Nucleus accumbens (tissue), 56 donors: ENCODE data around the gene ADAMTS2.

Experiments
- DNase-seq, 56 donors: peaks; one replicate each; lab custom pipeline; 2025; lab: John Stamatoyannopoulos, UW

The ADAMTS2 gene

DNA sequence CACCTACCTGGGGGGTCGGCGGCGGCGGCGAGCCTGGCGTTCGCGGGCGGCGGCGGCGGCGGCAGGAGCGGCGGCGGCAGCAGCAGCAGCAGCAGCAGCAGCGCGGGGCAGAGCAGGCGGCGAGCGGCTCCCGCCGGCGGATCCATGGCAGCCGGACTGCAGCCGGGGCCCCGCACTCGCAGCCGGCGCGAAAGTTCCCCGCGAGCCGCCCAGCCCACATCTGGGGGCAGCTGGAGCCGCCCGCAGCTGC is 153 bp downstream of the ADAMTS2 start:
- DNase-seq: peak in 1 of 56 donors; percentile 14

DNA sequence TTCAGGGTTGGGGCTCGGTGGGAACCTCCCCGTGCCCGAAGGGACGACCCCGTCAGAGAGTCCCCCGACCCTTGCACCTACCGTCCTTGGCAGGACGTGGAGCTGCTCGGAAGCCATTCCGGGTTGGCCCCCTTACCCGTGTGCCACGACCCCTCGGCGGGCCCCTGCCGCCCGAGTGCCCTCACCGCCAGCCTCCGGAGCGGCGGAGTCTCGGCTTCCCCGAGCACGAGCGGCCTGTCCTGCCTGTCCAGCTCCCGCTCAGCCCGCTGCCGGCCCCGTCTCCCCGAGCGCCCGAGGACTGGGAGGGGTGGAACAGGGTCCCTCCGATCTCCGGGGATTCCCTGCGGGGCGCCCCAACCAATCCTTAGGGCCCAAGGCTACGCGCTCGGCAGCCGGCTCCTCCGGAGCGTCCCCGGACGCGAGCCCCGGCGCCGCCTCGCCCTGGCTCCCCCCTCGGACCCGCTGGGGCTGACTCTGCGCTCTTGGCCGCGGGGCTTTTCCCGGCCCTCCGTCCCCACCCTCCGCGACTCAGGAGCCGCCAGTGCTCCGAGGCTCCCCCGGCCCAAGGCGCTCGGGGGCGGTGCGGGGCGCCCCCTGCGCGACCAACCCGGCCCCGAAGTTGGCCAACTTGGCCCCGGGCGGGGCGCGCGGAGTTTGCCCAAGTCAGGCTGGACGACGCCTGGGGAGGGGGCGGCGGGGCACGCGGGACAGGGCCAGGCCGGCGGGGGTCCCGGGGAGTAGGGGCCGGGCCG is 654 bp downstream of the ADAMTS2 start:
- DNase-seq: peak in 1 of 56 donors; percentile 29

DNA sequence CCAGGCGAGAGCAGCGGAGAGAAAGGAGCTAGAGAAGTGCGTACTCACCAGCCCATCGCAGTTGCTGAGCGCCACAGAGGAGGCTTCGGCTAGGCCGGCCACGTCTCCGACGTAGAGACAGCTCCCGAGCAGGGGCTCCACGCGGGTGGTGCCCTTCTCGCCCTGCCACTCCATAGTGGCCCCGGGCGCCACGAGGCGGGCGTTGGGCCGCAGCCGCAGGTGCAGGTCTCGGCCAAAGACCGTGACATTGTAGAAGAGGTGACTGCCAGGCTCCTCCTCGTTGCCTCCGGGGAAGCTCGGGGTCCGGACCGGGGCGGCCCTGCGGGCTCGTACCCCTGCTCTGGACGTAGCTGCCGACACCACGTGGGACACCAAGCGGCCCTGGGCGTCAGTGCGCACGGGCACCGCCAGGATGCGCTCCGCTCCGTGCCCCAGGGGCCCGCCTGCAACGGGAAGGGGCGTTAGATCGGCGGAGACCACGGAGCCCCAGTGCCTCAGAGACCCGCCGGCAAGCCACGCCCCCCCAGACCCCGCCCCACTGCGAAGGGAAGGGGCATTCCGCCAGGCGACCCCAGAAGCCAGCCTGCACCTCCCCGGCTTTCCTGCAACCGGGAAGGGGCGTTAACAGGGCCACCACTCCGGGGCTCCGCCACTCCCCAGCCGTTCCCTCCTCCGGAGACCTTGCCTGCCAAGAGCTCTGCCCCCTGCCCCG is 1.4 kb downstream of the ADAMTS2 start:
- peak in 1 of 56 donors; percentile 12 for DNase-seq

DNA sequence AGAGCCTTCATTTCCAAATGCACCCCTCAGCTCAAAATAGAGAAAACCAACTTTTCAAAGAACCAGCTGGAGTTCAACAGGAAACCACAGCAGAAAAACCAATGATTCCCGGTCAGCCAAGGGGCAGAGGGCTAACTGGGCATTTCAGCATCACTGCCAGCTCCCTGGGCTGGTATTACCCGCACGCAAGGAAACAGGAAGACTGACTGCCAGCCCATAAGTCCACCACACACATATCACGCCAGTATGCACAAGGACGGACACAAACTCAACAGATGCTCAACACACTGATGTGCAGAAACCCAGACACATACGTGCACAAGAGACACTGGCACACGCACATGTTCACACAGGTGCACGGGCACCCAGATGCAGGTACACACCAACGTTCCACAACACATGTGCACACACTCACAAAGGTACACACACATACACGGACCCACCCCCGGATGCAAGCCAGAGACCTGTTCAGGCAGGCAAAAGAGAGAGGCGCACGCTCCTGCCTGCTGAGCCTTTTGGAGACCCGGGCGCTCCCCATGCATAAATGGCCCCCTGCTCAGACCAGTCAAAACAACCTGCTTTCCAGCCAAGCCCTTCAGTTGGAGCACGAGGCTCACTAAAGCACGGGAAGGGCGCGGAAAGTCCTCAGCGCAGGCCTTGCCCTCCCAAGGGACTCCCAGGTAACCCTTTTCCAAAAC is 2.1 kb downstream of the ADAMTS2 start:
- no peak for DNase-seq

DNA sequence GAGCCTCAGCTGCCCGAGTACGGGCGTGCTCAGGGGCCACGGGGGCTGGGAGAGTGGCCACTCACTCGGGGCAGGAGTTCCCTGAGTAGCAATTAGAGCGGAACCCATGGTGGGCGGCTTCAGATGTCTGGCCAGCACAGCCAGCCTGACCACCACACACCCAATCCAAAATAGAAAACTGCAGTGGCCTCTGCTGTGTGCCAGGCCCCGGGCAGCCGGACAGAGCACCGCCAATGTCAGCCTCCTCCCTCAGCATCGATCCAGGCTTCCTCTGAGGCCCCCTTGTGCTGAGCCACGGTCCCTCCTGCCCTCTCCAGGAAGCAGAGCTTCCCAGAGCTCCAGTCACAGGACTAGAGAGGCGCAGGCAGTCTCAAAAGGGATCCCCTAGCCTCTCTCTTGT is 2.7 kb downstream of the ADAMTS2 start:
- DNase-seq: no peak

DNA sequence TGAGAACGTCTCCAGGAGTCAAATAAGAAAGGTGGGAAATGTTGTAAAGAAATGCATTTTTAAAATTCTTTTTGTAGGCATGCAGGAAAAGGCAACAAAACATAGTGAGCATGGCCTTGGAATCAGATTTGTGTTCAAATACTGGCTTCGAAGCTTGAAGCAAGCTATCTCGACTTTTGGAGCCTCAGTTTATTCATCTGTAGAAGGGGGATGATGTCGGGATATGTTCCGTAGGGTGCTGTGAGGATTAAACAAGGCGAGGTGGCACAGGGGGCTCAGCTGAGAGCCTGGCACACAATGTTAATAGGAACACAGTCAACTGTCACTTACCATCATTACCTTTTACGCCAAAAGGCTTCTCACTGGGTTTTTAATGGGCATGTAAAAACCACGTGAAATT is 4.8 kb downstream of the ADAMTS2 start:
- DNase-seq: no peak

DNA sequence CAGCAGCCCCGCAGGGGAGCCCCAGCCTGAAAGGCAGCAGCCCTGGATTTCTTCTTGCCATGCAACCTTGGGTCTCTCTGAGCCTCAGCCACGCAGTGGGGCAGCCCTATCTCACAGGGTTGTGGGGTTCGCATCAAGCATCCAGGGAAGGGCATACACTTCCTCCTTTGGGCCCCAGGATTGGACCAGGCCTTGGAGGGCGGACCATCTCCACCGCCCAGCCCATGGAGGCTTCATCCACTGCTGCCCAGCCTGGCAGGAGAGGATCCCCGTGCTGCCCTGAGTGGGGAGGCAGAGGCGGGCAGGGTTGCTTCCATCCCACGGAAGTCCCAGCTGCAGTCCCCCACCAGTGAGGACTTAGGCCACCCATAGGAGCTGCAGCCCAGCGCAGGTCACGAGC is 5.3 kb downstream of the ADAMTS2 start:
- no peak for DNase-seq

DNA sequence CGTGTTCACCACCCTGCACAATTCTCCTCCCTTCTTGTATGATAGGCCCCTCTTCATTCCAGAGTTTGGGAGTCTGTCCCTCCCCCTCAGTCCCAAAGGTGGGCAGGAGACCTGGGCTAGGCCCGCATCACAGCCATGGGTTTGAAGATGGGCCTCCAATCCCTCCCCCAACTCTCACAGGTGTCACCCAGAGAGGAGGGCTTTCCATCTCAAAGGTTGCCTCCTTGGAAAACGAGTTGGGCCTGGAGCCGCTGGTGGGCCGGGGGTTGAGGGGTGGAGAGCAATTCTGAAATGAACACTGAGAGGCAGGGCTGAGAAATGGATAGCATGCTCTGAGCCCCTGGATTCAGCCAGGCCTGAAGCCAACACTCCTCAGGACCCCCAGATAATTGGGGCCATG is 6.2 kb downstream of the ADAMTS2 start:
- DNase-seq: no peak

DNA sequence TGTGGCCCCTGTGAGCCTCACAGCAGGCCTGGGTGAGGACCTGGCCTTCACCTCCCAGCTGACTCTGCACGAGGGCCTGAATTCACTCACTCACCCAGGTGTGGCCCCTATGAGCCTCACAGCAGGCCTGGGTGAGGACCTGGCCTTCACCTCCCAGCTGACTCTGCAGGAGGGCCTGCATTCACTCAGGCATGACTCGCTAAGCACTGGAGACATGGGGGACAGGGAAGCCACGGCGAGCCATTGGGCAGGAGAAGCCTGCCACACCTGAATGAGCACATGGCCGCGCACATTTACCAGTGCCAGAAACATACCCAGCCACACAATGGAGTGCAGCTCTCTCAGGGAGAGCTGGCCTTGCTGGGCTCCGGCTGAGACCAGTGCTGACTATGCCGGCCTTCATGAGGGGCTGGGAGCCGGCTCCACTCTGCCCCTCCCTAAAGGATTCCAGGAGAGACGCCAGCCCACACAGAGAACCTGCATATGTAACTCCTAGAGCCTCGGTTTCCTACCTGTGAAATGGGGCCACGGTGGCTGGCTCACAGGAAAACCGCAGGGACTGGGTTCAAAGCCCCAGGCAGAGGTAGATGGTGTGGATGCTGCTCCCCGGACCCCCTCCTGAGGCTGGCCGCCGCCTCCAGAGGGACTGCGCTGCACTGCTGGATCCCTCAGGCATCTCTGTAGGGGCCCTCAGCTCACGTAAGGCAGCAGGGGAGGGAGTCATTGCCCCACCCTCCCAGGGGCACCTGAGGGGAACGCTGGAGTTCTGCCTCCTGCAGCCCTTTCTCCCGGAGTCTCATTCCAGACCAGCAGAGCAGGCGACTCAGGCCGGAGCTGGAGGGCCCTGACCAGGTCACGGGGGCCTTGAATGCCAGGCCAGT is 7.2 kb downstream of the ADAMTS2 start:
- no peak for DNase-seq

DNA sequence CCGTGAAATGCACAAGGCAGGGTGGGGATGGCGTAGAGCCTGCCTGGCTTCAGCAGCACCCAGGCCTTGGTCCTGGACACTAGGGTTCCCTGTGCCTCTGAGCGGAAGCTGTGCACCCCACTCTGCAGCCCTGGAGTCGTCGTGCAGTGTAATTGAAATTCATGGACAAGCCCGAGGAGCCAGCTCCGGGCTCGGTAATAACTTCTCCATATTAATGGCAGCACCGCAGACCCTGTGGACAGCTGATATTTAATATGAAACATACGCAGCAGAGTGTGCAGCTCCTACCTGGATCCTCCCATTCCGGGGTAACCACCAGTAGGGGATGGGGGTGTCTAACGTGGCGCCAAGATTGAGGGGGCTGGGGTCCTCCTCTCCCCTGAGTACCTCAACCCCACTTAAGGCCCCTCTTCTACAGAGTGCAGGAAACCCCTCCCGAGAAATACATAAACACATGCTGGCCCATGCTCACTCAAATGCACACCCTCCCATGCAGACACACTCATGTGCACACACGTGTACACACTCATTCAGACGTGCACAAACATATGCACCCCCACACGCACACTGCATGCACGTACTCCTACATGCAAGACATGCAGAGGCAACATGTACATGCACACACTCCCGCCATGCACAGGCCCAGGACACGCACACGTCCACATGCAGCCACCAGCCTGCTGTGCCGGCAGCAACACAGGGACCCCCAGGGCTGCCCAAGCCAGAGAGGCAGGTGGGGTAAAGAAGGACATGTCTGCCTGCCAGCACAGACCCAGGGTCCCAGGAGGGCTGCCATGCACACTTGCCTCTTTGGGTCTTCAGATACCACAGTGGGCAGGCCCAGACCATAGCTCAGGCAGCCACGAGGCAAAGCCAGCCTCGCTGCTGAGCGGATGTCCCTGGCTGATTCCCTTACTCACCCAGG is 8.1 kb downstream of the ADAMTS2 start:
- no peak for DNase-seq

DNA sequence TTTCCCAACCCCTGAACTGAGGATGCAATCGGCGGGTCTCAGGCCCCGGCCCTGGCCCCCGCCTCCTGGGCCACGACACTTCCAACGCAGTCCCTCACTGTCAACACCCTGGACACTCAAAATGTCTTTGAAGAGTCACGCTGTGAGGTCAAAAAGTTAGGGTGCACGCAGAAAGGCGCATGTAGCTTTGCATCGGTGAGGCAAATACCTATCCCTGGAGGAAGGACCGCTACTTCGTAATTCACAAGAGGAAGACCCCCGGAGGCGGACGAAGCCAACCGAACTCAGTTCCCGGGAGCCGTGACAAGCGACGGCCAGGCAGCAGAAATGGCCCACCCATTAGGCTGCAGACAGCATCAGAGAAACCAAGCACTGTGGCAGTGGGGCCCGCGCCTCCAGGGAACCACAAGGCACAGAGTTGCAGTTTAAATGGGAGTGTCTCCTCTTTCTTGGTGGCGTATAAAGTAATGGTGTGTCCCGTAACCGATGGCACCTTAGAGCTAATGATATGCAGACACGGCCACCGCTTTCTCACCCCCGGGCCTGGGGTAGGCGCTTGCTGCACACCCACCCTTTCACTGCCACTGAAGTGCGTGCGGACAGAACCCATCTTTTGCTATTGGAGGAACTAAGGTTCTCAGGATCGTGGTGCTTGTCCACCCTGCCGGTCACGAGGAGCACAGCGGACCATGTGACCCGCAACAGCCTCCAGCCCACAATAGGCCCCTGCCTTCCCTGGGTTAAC is 9.0 kb downstream of the ADAMTS2 start:
- no peak for DNase-seq

DNA sequence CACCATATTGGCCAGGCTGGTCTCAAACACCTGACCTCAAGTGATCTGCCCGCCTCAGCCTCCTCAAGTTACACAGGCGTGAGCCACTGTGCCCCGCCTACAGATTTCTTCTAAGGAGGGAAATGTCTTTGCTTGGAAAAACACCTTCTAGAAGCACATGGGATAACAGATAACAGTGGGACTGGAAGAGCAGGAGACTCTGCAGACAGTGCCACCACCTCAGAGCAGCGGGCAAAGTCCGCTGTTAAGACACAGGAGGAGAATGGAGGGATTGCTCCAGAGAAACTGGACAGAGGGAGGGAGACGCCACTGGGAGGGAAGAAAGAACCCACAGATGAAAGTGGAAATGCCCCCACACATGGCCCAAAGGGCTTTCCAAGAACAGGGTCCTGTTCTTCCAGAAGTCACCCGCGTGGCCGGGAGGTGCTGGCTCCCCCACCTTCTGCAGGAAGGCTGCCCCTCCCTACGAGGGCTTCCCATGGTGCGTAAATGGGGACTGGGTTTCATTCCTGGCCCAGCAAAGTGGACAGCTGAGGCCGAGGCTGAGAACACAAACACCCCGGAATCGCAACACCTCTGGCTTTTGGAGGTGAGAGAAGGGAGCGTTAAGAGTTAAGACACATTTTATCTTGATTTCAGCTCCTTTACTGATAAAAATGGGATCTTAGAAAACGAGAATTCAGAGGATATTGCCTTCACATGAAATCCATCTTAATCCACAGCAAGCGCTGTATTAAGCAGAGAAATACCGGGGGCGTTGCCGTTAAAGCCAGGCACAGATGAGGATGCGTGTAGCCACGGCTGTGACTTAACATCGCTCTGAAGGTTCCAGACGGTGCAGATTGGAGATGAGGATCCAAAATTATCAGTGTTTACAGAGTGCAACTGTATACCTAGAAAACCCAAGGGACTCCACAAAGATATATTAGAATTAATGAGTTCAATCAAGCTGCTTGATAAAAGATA is 11.2 kb downstream of the ADAMTS2 start:
- no peak for DNase-seq

DNA sequence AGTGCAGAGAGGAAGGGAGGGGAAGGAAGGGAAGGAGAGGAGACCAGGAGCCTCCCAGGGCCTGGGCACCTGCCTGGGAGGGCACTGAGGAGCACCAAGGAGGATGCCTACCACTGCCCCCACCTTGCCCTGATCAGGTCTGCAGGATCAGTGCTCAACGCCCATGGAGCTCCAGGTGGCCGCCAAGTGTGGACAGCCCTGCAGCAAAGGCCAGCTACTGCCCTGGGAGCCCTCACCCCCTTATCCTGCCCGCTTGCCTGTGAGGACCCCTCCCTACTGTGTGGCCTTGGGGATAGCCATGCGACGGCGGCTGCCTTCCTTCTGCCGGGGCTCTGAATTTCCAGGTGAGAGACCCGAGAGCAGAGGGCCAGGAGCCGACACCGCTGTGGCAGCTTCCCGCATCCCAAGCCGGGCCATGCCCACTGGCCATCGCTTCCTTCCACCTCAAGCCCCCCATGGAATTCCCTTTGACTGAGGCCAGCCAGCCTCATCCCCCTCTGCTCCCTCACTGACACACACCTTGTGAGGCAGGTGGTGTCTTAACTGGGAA is 12.4 kb downstream of the ADAMTS2 start:
- no peak for DNase-seq

DNA sequence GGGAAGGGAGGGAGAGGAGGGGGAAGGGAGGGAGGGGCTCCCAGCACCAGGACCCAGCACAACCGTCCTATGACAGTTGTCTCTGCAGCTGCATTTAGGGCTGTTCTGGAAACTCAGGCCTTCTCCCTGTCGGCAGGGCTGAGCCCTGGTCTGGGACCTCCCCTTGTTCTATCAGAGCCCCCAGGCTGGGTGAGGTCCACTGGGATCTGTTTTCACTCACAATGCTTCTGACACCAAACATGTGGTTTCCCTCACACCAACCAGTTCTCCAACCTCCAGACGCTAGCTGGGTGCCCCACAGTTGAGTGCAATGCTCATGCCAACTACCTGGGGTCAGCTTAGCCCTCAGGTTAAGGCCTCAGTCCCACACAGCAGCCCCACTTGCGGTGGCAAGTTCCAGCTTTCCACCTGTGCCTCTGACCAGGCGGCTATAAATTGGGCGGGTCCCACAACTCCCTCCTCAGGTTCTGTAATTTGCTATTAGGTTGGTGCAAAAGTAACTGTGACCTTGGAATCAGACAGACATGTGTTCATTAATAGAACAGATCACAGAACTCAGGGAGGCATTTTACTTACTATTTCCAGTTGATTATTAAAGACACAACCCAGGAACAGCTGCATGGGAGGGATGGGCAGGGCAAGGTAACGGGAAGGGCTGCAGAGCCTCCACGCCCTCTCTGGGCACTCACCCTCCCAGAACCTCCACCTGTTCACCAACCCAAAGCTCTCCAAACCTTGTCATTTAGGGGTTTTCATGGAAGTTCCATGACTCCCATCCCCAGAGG is 13.5 kb downstream of the ADAMTS2 start:
- DNase-seq: no peak

DNA sequence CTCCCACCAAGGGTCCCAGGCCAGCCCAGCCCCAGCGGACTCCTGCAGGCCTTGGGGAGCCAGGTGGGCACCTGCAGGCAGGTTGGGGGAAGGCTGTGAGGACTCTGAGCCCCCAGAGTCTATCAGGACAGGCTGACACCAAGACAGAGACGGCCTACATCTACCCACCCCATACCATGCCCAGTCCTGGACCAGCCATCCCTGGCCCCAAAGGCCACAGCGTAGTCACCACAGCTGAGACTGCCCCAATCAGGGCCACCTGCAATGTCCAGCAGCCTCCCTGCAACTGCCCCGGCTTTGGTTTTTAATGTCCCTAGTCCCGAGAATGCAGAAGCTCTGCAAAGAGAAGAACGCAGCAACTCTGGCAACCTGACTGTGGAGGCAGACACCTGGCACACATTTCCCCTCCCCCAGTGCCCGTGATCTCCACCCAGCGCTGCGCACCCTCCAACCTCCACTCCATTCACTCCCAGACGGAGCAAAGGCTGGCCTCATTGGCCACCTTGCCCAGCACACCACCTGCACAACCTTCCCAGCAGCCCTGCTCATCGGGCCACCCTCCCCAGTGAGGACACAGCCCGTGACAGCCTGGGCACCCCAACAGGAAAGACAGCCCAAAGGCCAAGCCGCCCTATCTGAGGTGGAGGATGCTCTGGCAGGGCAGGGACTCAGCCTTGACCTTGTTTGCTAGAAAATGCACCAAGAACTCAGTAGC is 14.9 kb downstream of the ADAMTS2 start:
- no peak for DNase-seq

DNA sequence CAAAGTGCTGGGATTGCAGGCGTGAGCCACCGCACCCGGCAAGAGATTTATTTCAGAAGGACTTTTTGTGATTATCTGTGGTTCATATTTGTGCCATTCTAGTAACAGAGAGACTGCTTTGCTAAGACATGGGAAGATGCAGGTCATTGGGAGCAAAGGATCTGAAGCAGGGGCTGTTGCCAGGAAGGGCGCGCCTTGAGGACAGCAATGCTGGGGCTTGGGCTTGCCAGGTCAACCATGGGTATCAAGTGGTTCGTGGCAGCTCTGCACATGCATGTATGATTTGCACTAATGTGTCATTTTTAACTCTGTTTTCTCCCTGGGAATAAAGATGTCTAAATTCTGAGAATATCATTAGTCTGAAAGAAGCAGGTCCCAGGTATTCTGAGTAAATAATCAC is 17.0 kb downstream of the ADAMTS2 start:
- no peak for DNase-seq
